Cardiac muscle cell (in vitro differentiated cells and primary cell): ENCODE measurements around the gene CCDC18. TPM values are rescaled to one million over a fixed set of nuclear protein-coding genes. Genes with fewer than 3 reads are reported as not detected.
"Not testable (repeated sequence)": the region's sequence is repeated elsewhere in the genome, so short reads cannot be mapped to it uniquely, and the experiment has no call there.

Source experiments
- DNase-seq, 2 donors: peaks; one replicate each; pipeline versions ENCODE4 v3.0.0 to v3.0.0-alpha.2; 2010 to 2017; ENCODE audit warnings: low read depth in 1 of 2, low spot score in 1 of 2
- H3K27ac ChIP-seq: fragments of 200-600 bp; sonication (generic); 2 replicates; pipeline ENCODE4 v1.5.1; 2016
- H3K27me3 ChIP-seq: fragments of 200-600 bp; sonication (generic); 2 replicates; pipeline ENCODE4 v1.6.0; 2016; ENCODE audit warnings: control low read depth
- H3K36me3 ChIP-seq: fragments of 200-600 bp; sonication (generic); 2 replicates; pipeline ENCODE4 v1.5.1; 2016; ENCODE audit warnings: control low read depth
- H3K4me1 ChIP-seq: fragments of 200-600 bp; sonication (generic); 2 replicates; pipeline ENCODE4 v1.8.1; 2017; ENCODE audit warnings: low read depth, mild to moderate bottlenecking, mixed run types
- H3K4me3 ChIP-seq: fragments of 200-600 bp; sonication (generic); 2 replicates; pipeline ENCODE4 v1.5.1; 2016; ENCODE audit warnings: mild to moderate bottlenecking
- H3K9me3 ChIP-seq: fragments of 200-600 bp; sonication (generic); 2 replicates; pipeline ENCODE4 v1.5.1; 2017; ENCODE audit warnings: low read depth, mild to moderate bottlenecking, control low read depth
- polyA plus RNA-seq: library from polyadenylated mRNA; unstranded; fragments of >200 nt; fragmentation: Nextera tagmentation; extraction: Ambion mirVana; gene quantifications from 2 replicates; pipeline ENCODE4 v1.2.1, GENCODE V29; 2016
- total RNA-seq: library from RNA; depleted of rRNA; stranded (reverse); fragments of >200 nt; gene quantifications from 2 replicates; pipeline ENCODE4 v1.2.3, GENCODE V29; 2016
- TF ChIP-seq, protein P1 (sequence below): IDR thresholded peaks from 2 replicates; pipeline ENCODE4 v1.5.1; 2012; ENCODE audit warnings: low read depth, mild to moderate bottlenecking, low read length

The CCDC18 gene
- total and polyA plus RNA-seq, 2 experiments from 2014 or later = 10.2 to 11.6 TPM

DNA sequence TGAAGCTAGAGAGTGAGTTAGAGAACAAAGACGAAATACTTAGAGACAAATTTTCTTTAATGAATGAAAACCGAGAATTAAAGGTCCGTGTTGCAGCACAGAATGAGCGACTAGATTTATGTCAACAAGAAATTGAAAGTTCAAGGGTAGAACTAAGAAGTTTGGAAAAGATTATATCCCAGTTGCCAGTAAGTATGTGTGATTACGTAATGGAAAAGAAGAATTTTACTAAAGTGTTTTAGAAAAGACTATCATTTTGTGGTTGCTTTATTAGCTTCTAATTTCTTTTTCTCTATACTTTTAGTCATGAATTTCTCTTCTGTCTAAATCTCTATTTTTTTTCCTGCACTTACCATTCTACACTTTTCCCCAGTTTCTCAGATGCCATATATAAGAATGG lies 26.7 kb downstream of the CCDC18 start:
- Histone ChIP-seq H3K9me3 (no peaks in the 10 kb centered on the region), H3K27me3 (no peaks in the 10 kb centered on the region), H3K27ac (no peak overlapping the region), H3K4me3 (no peak overlapping the region), H3K36me3 (no peaks in the 10 kb centered on the region), H3K4me1 (no peaks in the 10 kb centered on the region)
- TF ChIP-seq, protein P1, sequence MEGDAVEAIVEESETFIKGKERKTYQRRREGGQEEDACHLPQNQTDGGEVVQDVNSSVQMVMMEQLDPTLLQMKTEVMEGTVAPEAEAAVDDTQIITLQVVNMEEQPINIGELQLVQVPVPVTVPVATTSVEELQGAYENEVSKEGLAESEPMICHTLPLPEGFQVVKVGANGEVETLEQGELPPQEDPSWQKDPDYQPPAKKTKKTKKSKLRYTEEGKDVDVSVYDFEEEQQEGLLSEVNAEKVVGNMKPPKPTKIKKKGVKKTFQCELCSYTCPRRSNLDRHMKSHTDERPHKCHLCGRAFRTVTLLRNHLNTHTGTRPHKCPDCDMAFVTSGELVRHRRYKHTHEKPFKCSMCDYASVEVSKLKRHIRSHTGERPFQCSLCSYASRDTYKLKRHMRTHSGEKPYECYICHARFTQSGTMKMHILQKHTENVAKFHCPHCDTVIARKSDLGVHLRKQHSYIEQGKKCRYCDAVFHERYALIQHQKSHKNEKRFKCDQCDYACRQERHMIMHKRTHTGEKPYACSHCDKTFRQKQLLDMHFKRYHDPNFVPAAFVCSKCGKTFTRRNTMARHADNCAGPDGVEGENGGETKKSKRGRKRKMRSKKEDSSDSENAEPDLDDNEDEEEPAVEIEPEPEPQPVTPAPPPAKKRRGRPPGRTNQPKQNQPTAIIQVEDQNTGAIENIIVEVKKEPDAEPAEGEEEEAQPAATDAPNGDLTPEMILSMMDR = no peak
- DNase-seq = peak in 1 of 2 donors; percentile 3

DNA sequence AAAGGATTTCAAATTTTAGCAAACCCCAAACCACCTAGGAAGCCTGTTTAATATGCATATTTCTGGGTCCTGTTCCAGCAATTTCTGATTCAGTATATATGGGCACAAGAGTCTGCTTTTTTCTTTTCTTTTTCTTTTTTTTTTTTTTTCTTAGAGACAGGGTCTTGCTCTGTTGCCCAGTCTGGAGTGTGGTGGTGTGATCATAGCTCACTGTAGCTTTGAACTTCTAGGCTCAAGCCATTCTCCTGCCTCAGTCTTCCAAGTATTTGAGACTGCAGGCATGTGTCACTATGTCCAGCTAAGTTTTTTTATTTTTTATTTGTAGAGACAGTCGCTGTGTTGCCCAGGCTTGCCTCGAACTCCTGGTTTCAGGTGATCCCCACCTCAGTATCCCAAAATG lies 34.8 kb downstream of the CCDC18 start:
- Histone ChIP-seq H3K36me3 (no peaks in the 10 kb centered on the region), H3K27me3 (no peaks in the 10 kb centered on the region), H3K27ac (no peak overlapping the region), H3K4me3 (no peak overlapping the region), H3K9me3 (no peaks in the 10 kb centered on the region), H3K4me1 (no peaks in the 10 kb centered on the region)
- no peak for DNase-seq
- TF ChIP-seq, protein P1 = no peak

DNA sequence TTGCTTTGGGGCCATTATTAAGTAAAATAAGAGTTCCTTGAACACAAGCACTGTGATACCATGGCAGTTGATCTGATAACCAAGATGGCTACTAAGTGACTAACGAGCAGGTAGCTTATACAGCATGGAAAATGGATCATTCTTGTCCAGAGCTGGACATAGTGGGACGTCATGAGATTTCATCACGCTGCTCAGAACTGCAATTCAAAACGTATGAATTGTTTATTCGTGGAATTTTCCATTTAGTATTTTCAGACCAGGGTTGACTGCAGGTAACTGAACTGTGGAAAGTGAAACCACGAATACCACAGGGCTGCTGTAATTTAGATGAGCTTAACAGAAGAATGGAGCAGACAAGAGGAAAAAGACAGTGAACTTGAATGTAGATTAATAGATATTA lies 38.9 kb downstream of the CCDC18 start:
- Histone ChIP-seq H3K27ac (no peak overlapping the region), H3K4me3 (no peak overlapping the region), H3K4me1 (no peaks in the 10 kb centered on the region), H3K9me3 (no peaks in the 10 kb centered on the region), H3K36me3 (no peaks in the 10 kb centered on the region), H3K27me3 (no peaks in the 10 kb centered on the region)
- TF ChIP-seq, protein P1 = no peak
- DNase-seq = no peak

DNA sequence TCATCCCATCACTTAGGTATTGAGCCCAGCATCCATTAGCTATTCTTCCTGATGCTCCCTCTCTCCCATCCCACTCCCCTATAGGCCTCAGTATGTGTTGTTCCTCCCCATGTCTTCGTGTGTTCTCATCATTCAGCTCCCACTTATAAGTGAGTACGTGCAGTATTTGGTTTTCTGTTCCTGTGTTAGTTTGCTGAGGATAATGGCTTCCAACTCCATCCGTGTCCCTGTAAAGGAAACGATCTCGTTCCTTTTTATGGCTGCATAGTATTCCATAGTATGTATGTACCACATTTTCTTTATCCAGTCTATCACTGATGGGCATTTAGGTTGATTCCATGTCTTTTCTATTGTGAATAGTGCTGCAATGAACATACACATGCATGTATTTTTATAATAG lies 40.2 kb downstream of the CCDC18 start:
- not testable (repeated sequence) for H3K27ac ChIP-seq, H3K4me1 ChIP-seq, H3K36me3 ChIP-seq, H3K27me3 ChIP-seq, DNase-seq, H3K9me3 ChIP-seq, H3K4me3 ChIP-seq

DNA sequence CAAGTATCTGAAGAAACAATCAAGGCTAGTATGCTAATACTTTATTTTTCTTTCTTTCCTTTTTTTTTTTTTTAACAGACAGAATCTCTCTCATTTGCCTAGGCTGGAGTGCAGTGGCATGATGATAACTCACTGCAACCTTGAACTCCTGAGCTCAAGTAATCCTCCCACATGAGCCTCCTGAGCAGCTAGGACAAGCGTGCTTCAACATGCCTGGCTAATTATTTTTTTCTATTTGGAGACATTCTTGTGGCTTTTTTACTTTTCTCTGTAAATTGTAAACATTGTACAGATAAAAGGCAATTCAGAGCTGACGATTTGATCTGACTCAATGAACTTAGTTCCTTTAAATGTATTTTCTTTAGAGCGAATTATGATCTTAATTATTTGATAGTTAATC lies 41.4 kb downstream of the CCDC18 start:
- no peak for DNase-seq
- Histone ChIP-seq H3K4me3 (no peak overlapping the region), H3K27me3 (no peaks in the 10 kb centered on the region), H3K27ac (no peak overlapping the region), H3K36me3 (no peaks in the 10 kb centered on the region), H3K4me1 (no peaks in the 10 kb centered on the region), H3K9me3 (no peaks in the 10 kb centered on the region)
- TF ChIP-seq, protein P1 = no peak

DNA sequence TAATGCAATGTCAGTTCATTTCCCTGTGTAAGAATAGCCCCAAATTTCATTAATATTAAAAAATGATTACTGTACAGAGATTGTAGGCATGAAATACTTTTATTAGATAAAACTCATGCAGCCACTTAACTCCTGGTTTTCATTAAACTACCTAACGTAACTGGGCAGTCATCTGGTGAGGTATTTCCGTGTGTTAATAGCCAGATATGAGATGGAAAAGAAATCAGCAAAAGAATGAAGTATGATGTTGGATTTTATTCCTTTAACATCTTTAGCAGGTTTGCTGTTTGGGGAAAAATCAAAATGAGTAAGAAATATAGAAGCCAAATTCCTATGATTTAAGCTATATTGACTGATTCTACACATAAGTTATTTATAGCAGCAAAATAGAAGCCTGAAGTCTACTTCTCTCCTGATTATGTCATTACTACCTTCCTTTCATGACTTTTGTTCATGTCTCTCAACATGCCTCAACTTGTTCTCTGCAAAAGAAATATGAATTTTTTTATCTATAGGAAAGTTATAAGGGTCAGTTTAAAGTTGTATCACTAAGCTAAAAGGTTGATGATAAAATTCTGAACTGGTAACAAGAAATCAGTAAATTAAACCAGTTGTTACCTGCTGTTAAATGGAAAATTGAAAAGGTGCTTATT lies 42.6 kb downstream of the CCDC18 start:
- Histone ChIP-seq H3K9me3 (no peaks in the 10 kb centered on the region), H3K27me3 (no peaks in the 10 kb centered on the region), H3K4me3 (no peak overlapping the region), H3K36me3 (no peaks in the 10 kb centered on the region), H3K4me1 (no peaks in the 10 kb centered on the region), H3K27ac (no peak overlapping the region)
- DNase-seq = no peak
- TF ChIP-seq, protein P1 = no peak
